Thyroid gland (tissue), 4 donors: ENCODE results near the gene EIF5A2. TPM values are rescaled to one million over a fixed set of nuclear protein-coding genes. Genes with fewer than 3 reads are reported as not detected.

ENCODE experiments used
- DNase-seq, 2 donors: peaks; one replicate each; pipeline ENCODE4 v3.0.0-alpha.2; 2019
- H3K27ac ChIP-seq, 3 donors: fragments of 200-600 bp; sonication (generic); 1 replicate in 2 of 3; 2 replicates in 1 of 3; pipeline ENCODE4 v1.5.1; 2016 to 2019; ENCODE audit warnings: mild to moderate bottlenecking in 1 of 3, moderate library complexity in 1 of 3
- H3K27me3 ChIP-seq: fragments of 200-600 bp; sonication (generic); one replicate; pipeline ENCODE4 v1.5.1; 2019
- H3K36me3 ChIP-seq, 2 donors: fragments of 200-600 bp; sonication (generic); one replicate each; pipeline ENCODE4 v1.5.1; 2016 to 2019
- H3K4me1 ChIP-seq, 2 donors: fragments of 200-600 bp; sonication (generic); one replicate each; pipeline ENCODE4 v1.5.1; 2017 to 2019
- H3K4me3 ChIP-seq, 3 donors: fragments of 200-600 bp; sonication (generic); replicated peaks in 1 of 3; 1 replicate in 2 of 3; 2 replicates in 1 of 3; pipeline ENCODE4 v1.5.1; 2016; ENCODE audit warnings: mild to moderate bottlenecking in 1 of 3
- H3K9me3 ChIP-seq: fragments of 200-600 bp; sonication (generic); one replicate; pipeline ENCODE4 v1.5.1; 2017
- POLR2A ChIP-seq, 2 donors: fragments of 450-650 bp; IDR thresholded peaks; one replicate each; pipeline ENCODE4 v1.6.1; 2017; ENCODE audit warnings: antibody characterized with exemption in 2 of 2, mild to moderate bottlenecking in 2 of 2, moderate library complexity in 1 of 2
- WGBS, 2 donors: methylation state at CpG; one replicate each; pipeline ENCODE4 v1.1.5; 2017; 5-methylcytosine and 5-hydroxymethylcytosine counted together
- intact Hi-C: fragments of 100-400 bp; cut with DNase I; formaldehyde crosslinking; loops from one replicate; pipeline ENCODE4 v1.15.1; 2023
- total RNA-seq, 4 donors: library from RNA; depleted of rRNA; stranded (reverse); fragments of >200 nt; gene quantifications; one replicate each; pipeline ENCODE4 v1.2.3, GENCODE V29; 2016
- TF ChIP-seq, protein P1 (sequence below), 6 experiments: fragments of 200-600 bp in 3 of 6; fragments of 450-650 bp in 3 of 6; sonication (generic) in 3 of 6; IDR thresholded peaks; one replicate each; pipeline ENCODE4 v1.5.1; 2016 to 2019; ENCODE audit warnings: antibody characterized with exemption in 6 of 6, mild to moderate bottlenecking in 2 of 6, inconsistent platforms in 1 of 6, moderate library complexity in 1 of 6

Gene EIF5A2
- total RNA-seq, 4 donors from 2014 or later: 2.0 to 4.3 (median 3.0) TPM

DNA sequence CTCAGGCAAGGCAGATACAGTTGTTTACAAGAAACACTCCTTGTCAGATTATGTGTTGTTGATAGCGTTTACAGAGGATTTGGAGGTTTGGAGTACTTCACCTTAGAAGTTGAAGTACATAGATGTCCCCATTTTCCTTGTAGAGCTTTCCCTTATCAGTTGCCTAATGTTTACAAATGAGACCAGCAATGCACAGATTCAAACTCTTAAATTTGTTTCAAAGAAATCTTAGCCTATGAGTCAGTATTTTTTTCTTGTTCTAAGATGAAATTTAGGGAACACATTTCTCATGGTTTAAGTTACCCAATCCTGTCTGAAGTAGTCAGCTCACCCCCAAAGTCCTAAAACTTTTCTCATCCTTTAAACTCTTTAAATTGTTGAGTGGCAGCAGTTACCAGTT is 6.3 kb upstream of the EIF5A2 start:
- Histone ChIP-seq H3K27ac (no peak overlapping the region), H3K4me1 (no peaks in the 10 kb centered on the region), H3K27me3 (no peaks in the 10 kb centered on the region), H3K4me3 (no peak overlapping the region), H3K36me3 (no peaks in the 10 kb centered on the region), H3K9me3 (no peaks in the 10 kb centered on the region)
- intact Hi-C loops: no loop called here
- no peak for DNase-seq
- TF ChIP-seq POLR2A (IDR thresholded peaks at IDR 0.05): no peak
- TF ChIP-seq, protein P1, sequence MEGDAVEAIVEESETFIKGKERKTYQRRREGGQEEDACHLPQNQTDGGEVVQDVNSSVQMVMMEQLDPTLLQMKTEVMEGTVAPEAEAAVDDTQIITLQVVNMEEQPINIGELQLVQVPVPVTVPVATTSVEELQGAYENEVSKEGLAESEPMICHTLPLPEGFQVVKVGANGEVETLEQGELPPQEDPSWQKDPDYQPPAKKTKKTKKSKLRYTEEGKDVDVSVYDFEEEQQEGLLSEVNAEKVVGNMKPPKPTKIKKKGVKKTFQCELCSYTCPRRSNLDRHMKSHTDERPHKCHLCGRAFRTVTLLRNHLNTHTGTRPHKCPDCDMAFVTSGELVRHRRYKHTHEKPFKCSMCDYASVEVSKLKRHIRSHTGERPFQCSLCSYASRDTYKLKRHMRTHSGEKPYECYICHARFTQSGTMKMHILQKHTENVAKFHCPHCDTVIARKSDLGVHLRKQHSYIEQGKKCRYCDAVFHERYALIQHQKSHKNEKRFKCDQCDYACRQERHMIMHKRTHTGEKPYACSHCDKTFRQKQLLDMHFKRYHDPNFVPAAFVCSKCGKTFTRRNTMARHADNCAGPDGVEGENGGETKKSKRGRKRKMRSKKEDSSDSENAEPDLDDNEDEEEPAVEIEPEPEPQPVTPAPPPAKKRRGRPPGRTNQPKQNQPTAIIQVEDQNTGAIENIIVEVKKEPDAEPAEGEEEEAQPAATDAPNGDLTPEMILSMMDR (IDR thresholded peaks at IDR 0.05): no peak
- 29 to 36% methylated on average over 1 of the region's 1 CpG for WGBS, 2 donors

DNA sequence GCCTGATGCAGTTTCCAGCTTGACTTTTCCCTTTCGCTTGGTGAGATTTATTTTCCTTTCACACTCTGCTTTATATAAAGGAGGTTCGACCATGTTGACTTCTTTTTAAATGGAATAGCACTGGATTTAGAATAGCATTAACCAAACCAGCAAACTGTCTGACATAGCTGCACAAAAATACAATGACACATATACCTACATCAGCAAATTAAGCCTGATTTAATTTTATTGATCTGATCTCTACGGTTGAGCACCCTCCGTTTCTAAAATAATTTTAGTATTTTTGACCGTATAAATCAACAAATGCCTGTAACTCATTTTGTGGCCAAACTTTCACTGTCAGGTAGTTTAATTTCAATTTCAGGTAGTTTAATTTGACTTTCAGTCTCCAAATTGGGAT is 5.8 kb upstream of the EIF5A2 start:
- Histone ChIP-seq H3K27ac (no peak overlapping the region), H3K4me3 (no peak overlapping the region), H3K36me3 (no peaks in the 10 kb centered on the region), H3K4me1 (no peaks in the 10 kb centered on the region), H3K27me3 (no peaks in the 10 kb centered on the region), H3K9me3 (no peaks in the 10 kb centered on the region)
- WGBS, 2 donors: 90 to 91% methylated on average over 5 of the region's 5 CpGs
- intact Hi-C loops: no loop called here
- DNase-seq: no peak
- TF ChIP-seq, protein P1 (IDR thresholded peaks at IDR 0.05): no peak
- no peak for TF ChIP-seq POLR2A (IDR thresholded peaks at IDR 0.05)

DNA sequence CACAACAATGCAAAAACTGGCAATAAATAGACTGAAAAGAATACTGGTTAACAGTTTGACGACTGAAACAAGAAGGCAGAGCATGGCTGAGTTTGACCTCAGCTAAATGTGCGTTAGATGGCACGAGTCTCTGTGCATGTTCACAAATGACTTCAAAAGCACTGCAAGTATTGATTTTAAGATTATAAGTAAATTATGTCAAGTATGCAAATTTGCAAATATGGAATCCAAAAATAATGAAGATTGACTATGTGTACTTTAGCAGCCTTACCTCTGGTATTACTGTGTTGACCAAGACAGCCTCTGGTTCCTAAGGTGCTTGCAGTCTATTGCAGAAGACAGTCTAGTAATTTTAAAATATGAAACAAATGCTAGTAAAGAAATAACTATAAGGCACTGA is 2.6 kb upstream of the EIF5A2 start:
- no peaks in the 10 kb centered on the region for H3K9me3 ChIP-seq
- WGBS, 2 donors: 93 to 96% methylated on average over 3 of the region's 3 CpGs
- no peaks in the 10 kb centered on the region for H3K27me3 ChIP-seq
- no peak for DNase-seq
- no peak for TF ChIP-seq POLR2A (IDR thresholded peaks at IDR 0.05)
- TF ChIP-seq, protein P1 (IDR thresholded peaks at IDR 0.05): no peak
- no peak overlapping the region for H3K4me3 ChIP-seq
- H3K27ac ChIP-seq: no peak overlapping the region
- peaks cover 8 to 9% of the 10 kb centered on the region in 2 donors for H3K4me1 ChIP-seq
- no peaks in the 10 kb centered on the region for H3K36me3 ChIP-seq
- intact Hi-C loops: no loop called here

DNA sequence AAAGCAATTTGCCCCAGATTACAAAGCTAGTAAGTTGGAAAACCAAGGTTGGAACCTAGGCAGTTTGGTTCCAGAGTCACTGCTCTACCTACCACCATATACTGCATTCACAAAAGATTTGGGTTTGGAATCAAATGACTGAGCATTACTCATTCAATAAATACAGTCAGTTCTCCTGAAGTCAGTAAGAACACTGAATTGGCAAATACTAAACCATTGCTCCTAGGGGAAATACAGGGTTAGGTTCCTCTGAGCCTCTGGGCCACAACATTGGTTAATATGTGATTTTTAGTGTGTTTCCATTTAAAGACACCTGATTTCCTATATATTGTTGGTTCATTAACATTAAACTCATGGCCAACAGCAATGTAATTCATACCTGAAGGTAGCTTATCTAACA is 2.1 kb upstream of the EIF5A2 start:
- intact Hi-C loops: no loop called here
- DNase-seq: no peak
- no peaks in the 10 kb centered on the region for H3K36me3 ChIP-seq
- H3K27ac ChIP-seq: no peak overlapping the region
- H3K27me3 ChIP-seq: no peaks in the 10 kb centered on the region
- peaks cover 8 to 9% of the 10 kb centered on the region in 2 donors for H3K4me1 ChIP-seq
- TF ChIP-seq, protein P1 (IDR thresholded peaks at IDR 0.05): no peak
- TF ChIP-seq POLR2A (IDR thresholded peaks at IDR 0.05): no peak
- H3K9me3 ChIP-seq: no peaks in the 10 kb centered on the region
- no peak overlapping the region for H3K4me3 ChIP-seq

DNA sequence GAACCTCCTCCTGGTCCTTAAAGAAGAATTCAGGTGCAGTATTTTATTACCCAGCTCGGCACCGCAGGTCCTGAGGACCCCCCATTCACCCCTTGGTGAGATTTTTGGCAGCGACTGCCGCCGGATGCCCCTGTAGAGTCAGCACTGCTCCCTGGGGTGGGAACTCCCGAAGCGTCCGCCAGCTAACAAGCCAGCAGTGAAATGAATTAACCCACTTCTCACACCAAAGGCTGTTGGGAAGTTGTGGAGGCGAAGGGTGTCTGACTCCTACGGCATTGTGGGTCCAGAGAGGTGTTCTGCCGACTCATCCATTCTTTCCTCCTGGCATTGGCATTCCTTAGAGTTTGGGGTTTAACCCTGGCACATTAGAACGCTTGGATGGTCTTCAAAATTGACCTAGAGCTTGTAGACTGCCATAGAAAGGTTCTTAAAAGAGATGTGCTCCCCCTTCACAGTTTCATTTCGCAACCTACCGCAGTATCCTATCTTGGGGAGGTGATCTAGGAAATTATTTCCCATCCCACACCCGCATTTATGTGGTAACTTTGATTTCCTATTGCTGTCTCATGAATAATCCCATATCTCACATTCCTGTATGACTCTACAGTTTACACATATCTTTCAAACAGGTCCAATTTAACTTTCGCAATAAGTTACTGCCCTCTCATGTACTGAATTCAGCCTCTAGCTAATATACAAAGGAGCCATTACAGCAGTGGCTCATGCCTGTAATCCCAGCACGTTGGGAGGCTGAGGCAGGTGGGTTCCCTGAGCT is 879 bp upstream of the EIF5A2 start:
- Histone ChIP-seq H3K27me3 (no peaks in the 10 kb centered on the region), H3K4me3 (no peak overlapping the region), H3K36me3 (no peaks in the 10 kb centered on the region), H3K27ac (no peak overlapping the region), H3K4me1 (peaks cover 8 to 9% of the 10 kb centered on the region in 2 donors), H3K9me3 (no peaks in the 10 kb centered on the region)
- 89 to 95% methylated on average over 15 to 16 of the region's 17 CpGs for WGBS, 2 donors
- DNase-seq: no peak
- TF ChIP-seq, protein P1 (IDR thresholded peaks at IDR 0.05): no peak
- TF ChIP-seq POLR2A (IDR thresholded peaks at IDR 0.05): no peak
- intact Hi-C loops: no loop called here
